ENCODE results near the gene CPEB3. TPM values are rescaled to one million over a fixed set of nuclear protein-coding genes. Genes with fewer than 3 reads are reported as not detected.

The CPEB3 gene
- total RNA-seq, 1 donor from 2014 or later: 2.8 TPM

- Histone ChIP-seq H3K36me3 (peaks cover 24 to 63% of the 10 kb centered on the region in 2 donors), H3K9me3 (no peaks in the 10 kb centered on the region), H3K27ac (no peak overlapping the region), H3K4me1 (no peaks in the 10 kb centered on the region), H3K27me3 (no peaks in the 10 kb centered on the region), H3K4me3 (no peak overlapping the region)
- DNase-seq (ENCODE audit: low spot score in 2 of 2): no peak
- no peak for TF ChIP-seq CTCF (IDR thresholded peaks at IDR 0.05)
- intact Hi-C loops (cut with DNase I): no loop called here
These were observed 276.3 kb downstream of the CPEB3 start for GRCh38 chr10:92014620-92015019.

DNA sequence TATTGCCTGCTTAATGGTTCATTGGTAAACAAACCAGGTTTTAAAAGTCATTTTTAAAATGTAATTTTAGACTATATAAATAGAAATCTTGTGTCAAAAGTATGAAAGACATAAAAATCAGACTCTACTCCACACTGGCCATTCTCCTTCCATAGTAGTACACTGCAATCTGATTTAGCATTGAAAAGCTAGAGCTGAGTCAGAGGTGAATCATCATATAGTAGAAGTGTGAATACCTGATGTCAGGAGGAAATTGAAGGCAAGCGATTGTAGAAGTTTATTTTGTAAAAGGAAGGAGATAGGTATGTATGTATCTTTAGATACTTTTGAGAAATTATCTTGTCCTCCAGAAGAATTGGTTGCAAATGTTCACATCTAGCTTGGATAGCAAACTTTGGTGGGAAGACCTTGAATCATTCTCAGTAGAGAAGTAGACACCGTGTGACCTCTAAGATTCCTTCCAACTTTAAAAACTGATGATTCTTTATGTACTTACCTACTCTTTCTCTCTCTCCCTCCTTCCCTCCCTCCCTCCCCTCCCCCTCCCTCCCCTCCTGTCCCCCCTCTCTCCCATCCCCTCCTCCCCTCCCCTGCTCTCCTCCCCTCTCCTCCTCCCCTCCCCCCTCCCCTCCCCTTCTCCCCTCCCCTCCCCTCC, 279.2 kb downstream of the CPEB3 start:
- Histone ChIP-seq H3K27ac (no peak overlapping the region), H3K36me3 (peaks cover 20 to 56% of the 10 kb centered on the region in 2 donors), H3K4me3 (no peak overlapping the region), H3K4me1 (no peaks in the 10 kb centered on the region), H3K9me3 (no peaks in the 10 kb centered on the region), H3K27me3 (no peaks in the 10 kb centered on the region)
- intact Hi-C loops (cut with DNase I): no loop called here
- DNase-seq (ENCODE audit: low spot score in 2 of 2): no peak
- no peak for TF ChIP-seq CTCF (IDR thresholded peaks at IDR 0.05)

DNA sequence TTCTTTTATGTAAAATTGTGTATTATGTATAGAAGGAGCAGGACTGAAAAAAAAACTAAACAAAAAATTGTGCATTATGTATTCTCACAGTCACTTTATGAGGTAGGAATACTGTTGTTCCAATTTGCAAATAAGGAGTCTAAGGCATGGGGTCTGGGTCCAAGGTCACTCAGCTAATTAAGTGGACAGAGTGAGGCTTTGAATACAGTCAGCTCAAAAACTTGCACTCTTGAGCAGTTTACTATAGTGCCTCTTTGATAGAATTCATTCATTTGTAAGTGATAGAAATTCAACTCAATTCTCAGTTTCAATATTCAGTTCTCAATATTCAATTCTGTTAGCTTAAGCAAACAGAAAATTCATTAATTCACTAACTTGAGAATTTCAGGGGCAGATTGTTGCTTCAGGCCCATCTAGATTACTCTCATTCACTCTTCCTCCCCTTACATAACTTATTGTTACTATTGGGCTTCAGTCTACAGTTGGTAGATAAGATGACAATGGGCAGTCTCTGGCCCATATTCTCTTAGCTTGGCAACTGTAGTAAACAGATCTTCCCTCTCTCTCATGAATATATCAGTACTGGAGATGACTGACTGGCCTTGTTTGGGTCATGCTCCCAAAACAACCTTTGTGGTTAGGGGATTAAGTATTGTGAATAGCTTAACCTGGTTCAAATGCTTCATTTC, 280.7 kb downstream of the CPEB3 start:
- Histone ChIP-seq H3K9me3 (no peaks in the 10 kb centered on the region), H3K27ac (no peak overlapping the region), H3K4me1 (no peaks in the 10 kb centered on the region), H3K27me3 (no peaks in the 10 kb centered on the region), H3K4me3 (no peak overlapping the region), H3K36me3 (peaks cover 20 to 44% of the 10 kb centered on the region in 2 donors)
- no peak for TF ChIP-seq CTCF (IDR thresholded peaks at IDR 0.05)
- intact Hi-C loops (cut with DNase I): no loop called here
- DNase-seq (ENCODE audit: low spot score in 2 of 2): no peak

GRCh38 chr10:92009445-92009844, 281.4 kb downstream of the CPEB3 start:
- DNase-seq (ENCODE audit: low spot score in 2 of 2): no peak
- Histone ChIP-seq H3K27me3 (no peaks in the 10 kb centered on the region), H3K36me3 (peaks cover 16 to 45% of the 10 kb centered on the region in 2 donors), H3K4me3 (no peak overlapping the region), H3K4me1 (no peaks in the 10 kb centered on the region), H3K9me3 (no peaks in the 10 kb centered on the region), H3K27ac (no peak overlapping the region)
- no peak for TF ChIP-seq CTCF (IDR thresholded peaks at IDR 0.05)
- intact Hi-C loops (cut with DNase I): no loop called here

DNA sequence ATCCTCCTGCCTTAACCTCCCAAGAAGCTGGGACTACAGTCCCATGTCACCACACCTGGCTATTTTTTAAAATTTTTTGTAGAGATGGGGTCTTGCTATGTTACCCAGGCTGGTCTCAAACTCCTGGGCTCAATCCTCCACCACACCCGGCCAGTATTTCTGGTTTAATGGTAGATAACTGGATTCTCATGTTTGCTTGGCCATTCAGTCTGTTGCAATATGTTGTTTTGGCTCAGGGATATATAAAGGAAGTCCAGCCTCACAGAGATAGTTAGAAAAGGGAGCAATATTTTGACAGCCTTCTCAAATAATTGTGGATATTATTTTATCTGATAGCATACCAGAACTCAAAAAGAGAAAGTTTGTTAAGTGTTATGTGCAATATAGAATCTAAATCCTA, 284.9 kb downstream of the CPEB3 start:
- H3K9me3 ChIP-seq: no peaks in the 10 kb centered on the region
- no peak for TF ChIP-seq CTCF (IDR thresholded peaks at IDR 0.05)
- peaks cover 9 to 49% of the 10 kb centered on the region in 2 donors for H3K36me3 ChIP-seq
- H3K27ac ChIP-seq: no peak overlapping the region
- intact Hi-C loops (cut with DNase I): no loop called here
- H3K27me3 ChIP-seq: no peaks in the 10 kb centered on the region
- DNase-seq (ENCODE audit: low spot score in 2 of 2): no peak
- H3K4me1 ChIP-seq: no peaks in the 10 kb centered on the region
- H3K4me3 ChIP-seq: no peak overlapping the region
